ENCODE data around the gene SLC7A10. TPM values are rescaled to one million over a fixed set of nuclear protein-coding genes. Genes with fewer than 3 reads are reported as not detected.

SLC7A10 gene
- total RNA-seq, 1 donor from 2014 or later = 0.62 TPM

DNA sequence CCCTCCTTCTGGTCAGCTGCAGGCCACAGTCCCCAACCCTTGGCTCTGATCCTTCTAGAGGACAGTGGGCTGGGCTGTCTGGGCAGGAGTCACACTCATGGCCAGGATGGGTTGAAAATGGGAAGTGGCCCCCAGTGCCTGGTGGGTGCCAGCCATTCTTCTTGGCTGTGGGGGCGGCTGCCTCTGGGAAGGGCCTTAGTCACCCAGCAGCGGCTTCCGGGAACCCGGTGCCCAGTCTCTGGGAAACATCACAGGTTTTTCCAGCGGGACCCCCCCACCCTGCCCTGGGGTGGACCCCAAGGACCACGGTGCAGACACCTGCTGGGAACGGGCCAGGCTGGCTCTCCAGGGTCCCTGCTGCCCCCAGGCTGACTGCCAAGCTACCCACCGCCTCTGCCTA lies 27.3 kb upstream of the SLC7A10 start:
- no peak overlapping the region for H3K27ac ChIP-seq
- H3K4me3 ChIP-seq = no peak overlapping the region
- peak; percentile 40 to 46 for ATAC-seq
- H3K27me3 ChIP-seq (ENCODE audit: low read depth) = peaks cover 9% of the 10 kb centered on the region
- no peak for TF ChIP-seq CTCF (IDR thresholded peaks at IDR 0.05)
- H3K9me3 ChIP-seq = no peaks in the 10 kb centered on the region
- H3K36me3 ChIP-seq = no peaks in the 10 kb centered on the region
- DNase-seq = peak; percentile 77
- H3K4me1 ChIP-seq = peaks cover 11% of the 10 kb centered on the region
- intact Hi-C loops (cut with DNase I) = no loop called here

- H3K36me3 ChIP-seq = no peaks in the 10 kb centered on the region
- H3K4me3 ChIP-seq = no peak overlapping the region
- peaks cover 9% of the 10 kb centered on the region for H3K27me3 ChIP-seq (ENCODE audit: low read depth)
- ATAC-seq (no peak), DNase-seq (peak; percentile 32)
- peaks cover 11% of the 10 kb centered on the region for H3K4me1 ChIP-seq
- intact Hi-C loops (cut with DNase I) = no loop called here
- H3K9me3 ChIP-seq = no peaks in the 10 kb centered on the region
- H3K27ac ChIP-seq = no peak overlapping the region
- TF ChIP-seq CTCF (IDR thresholded peaks at IDR 0.05) = no peak
These were observed 26.8 kb upstream of the SLC7A10 start for GRCh38 chr19:33252418-33252962.

GRCh38 chr19:33251526-33252090 lies 26.0 kb upstream of the SLC7A10 start:
- no peak for TF ChIP-seq CTCF (IDR thresholded peaks at IDR 0.05)
- Histone ChIP-seq H3K9me3 (no peaks in the 10 kb centered on the region), H3K27ac (no peak overlapping the region), H3K27me3 (ENCODE audit: low read depth) (peaks cover 9% of the 10 kb centered on the region), H3K4me1 (peaks cover 11% of the 10 kb centered on the region), H3K4me3 (no peak overlapping the region), H3K36me3 (no peaks in the 10 kb centered on the region)
- ATAC-seq (no peak), DNase-seq (peak; percentile 21)
- intact Hi-C loops (cut with DNase I) = no loop called here

DNA sequence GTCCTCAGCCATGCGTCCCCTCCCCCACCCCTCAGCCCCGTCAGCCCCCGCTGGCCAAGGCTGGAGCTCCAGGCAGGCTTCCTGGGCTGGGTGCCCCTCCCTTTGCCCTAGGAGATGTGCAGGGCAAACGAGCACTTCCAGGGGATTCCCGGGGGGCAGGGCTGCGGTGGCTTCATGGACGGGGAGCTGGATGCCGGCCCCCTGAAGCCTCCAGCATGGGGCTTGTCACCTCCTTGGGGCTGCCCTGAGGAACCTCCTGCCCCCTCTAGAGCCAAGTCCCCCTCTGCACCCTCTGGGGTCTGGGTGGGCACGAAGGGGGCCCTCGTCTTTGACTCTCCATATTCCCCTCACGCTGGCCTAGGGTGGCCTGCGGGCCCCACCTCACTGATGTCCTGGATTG lies 25.4 kb upstream of the SLC7A10 start:
- Histone ChIP-seq H3K27me3 (ENCODE audit: low read depth) (peaks cover 9% of the 10 kb centered on the region), H3K27ac (no peak overlapping the region)

GRCh38 chr19:33250500-33250899 lies 24.9 kb upstream of the SLC7A10 start:
- peaks cover 9% of the 10 kb centered on the region for H3K27me3 ChIP-seq (ENCODE audit: low read depth)
- H3K36me3 ChIP-seq = no peaks in the 10 kb centered on the region
- DNase-seq (no peak), ATAC-seq (no peak)
- intact Hi-C loops (cut with DNase I) = no loop called here
- H3K4me3 ChIP-seq = no peak overlapping the region
- H3K27ac ChIP-seq = no peak overlapping the region
- H3K4me1 ChIP-seq = peaks cover 11% of the 10 kb centered on the region
- peaks cover 6% of the 10 kb centered on the region for H3K9me3 ChIP-seq
- TF ChIP-seq CTCF (IDR thresholded peaks at IDR 0.05) = no peak

More for the DNA sequence above, 25.4 kb upstream of the SLC7A10 start:
- H3K4me3 ChIP-seq = no peak overlapping the region
- peaks cover 11% of the 10 kb centered on the region for H3K4me1 ChIP-seq
- intact Hi-C loops (cut with DNase I) = no loop called here
- DNase-seq (peak; percentile 25), ATAC-seq (no peak)
- no peak for TF ChIP-seq CTCF (IDR thresholded peaks at IDR 0.05)
- H3K36me3 ChIP-seq = no peaks in the 10 kb centered on the region
- H3K9me3 ChIP-seq = peaks cover 1% of the 10 kb centered on the region

Measured in lower lobe of right lung (tissue), 2 donors.